K562 (cell line): ENCODE measurements around the gene ST7. TPM values are rescaled to one million over a fixed set of nuclear protein-coding genes. Genes with fewer than 3 reads are reported as not detected.

ENCODE experiments used
- ATAC-seq: fragments of 200-7000 bp; cut with Tn5 transposase; 3 replicates; pipeline ENCODE4 v1.9.1; 2020; ENCODE audit warnings: moderate library complexity
- BruUV-seq: library from RNA; stranded (reverse); fragments of 400-500 nt; replicated peaks from 2 replicates; lab custom pipeline; 2021; lab: Mats Ljungman, UMichigan
- CTCF ChIA-PET: fragments of 300-600 bp; formaldehyde crosslinking; extraction: SDS; loops from one replicate; lab custom pipeline; 2021; ENCODE audit warnings: low intra/inter-chr PET ratio; lab: Yijun Ruan, JAX
- POLR2A ChIA-PET: fragments of 300-600, 350-650 bp; sonication (Branson Sonifier 250); formaldehyde crosslinking; extraction: SDS; loops from one replicate; lab custom pipeline; 2021; ENCODE audit warnings: antibody characterized with exemption, inconsistent platforms; lab: Yijun Ruan, JAX
- DNase-seq, 4 experiments: peaks; one replicate each; pipeline versions ENCODE4 v3.0.0 to v3.0.0-alpha.2; 2011 to 2018; ENCODE audit warnings: low spot score in 3 of 4, mixed read lengths in 3 of 4; ENCODE audit errors: extremely low read depth in 1 of 4
- FAIRE-seq: peaks from 2 replicates; lab custom pipeline; 2011; peaks lifted over from hg19 to GRCh38; lab: Jason Lieb, UNC
- H2AFZ ChIP-seq: 2 replicates; pipeline ENCODE4 v1.6.0; 2011; ENCODE audit warnings: low read depth, low read length, control low read depth, inconsistent platforms
- H3K27ac ChIP-seq: fragments of 200-600 bp; 3 replicates; pipeline ENCODE4 v1.8.0; 2011; ENCODE audit warnings: low read depth, mild to moderate bottlenecking, control low read depth, inconsistent platforms, low read length, moderate library complexity, mixed read lengths; ENCODE audit errors: extremely low read depth
- H3K27me3 ChIP-seq, 2 experiments: fragments of 300-600 bp in 1 of 2; 2 replicates in 1 of 2; 3 replicates in 1 of 2; pipeline versions ENCODE4 v1.6.0 to v1.8.0; 2011; ENCODE audit warnings: inconsistent platforms in 2 of 2, low read length in 2 of 2, mild to moderate bottlenecking in 1 of 2, mixed read lengths in 1 of 2, moderate library complexity in 1 of 2; ENCODE audit not compliant: control insufficient read depth in 2 of 2, insufficient read depth in 2 of 2
- H3K36me3 ChIP-seq: fragments of 300-600 bp; 3 replicates; pipeline ENCODE4 v1.8.0; 2011; ENCODE audit warnings: mild to moderate bottlenecking, low read length, inconsistent platforms; ENCODE audit not compliant: control insufficient read depth, insufficient read depth
- H3K4me1 ChIP-seq, 2 experiments: fragments of 200-600 bp in 1 of 2; replicated peaks in 1 of 2; 2 replicates in 1 of 2; 3 replicates in 1 of 2; pipeline versions ENCODE4 v1.5.1 to v1.8.0; 2011; ENCODE audit warnings: inconsistent platforms in 2 of 2, low read length in 2 of 2, mild to moderate bottlenecking in 1 of 2, mixed read lengths in 1 of 2, moderate library complexity in 1 of 2; ENCODE audit not compliant: control insufficient read depth in 2 of 2, insufficient read depth in 2 of 2
- H3K4me2 ChIP-seq: 2 replicates; pipeline ENCODE4 v1.6.1; 2011; ENCODE audit warnings: low read length, control low read depth, inconsistent platforms, mixed read lengths; ENCODE audit not compliant: insufficient read depth
- H3K4me3 ChIP-seq: fragments of 200-600 bp; sonication (generic), shearing (Covaris generic); 2 replicates; pipeline ENCODE4 v1.5.1; 2016; ENCODE audit warnings: control low read depth, inconsistent platforms
- H3K79me2 ChIP-seq: fragments of 200-600 bp; 3 replicates; pipeline ENCODE4 v1.8.0; 2011; ENCODE audit warnings: low read length, inconsistent platforms; ENCODE audit not compliant: control insufficient read depth, insufficient read depth
- H3K9ac ChIP-seq, 2 experiments: 2 replicates each; pipeline versions ENCODE4 v1.6.0 to v1.6.1; 2011; ENCODE audit warnings: low read depth in 2 of 2, low read length in 2 of 2, control low read depth in 1 of 2, inconsistent platforms in 1 of 2, mild to moderate bottlenecking in 1 of 2, mixed read lengths in 1 of 2; ENCODE audit not compliant: insufficient read depth in 1 of 2
- H3K9me1 ChIP-seq: one replicate; pipeline ENCODE4 v1.6.0; 2011; ENCODE audit warnings: inconsistent platforms, mild to moderate bottlenecking, low read length, moderate library complexity; ENCODE audit not compliant: control insufficient read depth, insufficient read depth
- H3K9me3 ChIP-seq: replicated peaks from 2 replicates; pipeline ENCODE4 v1.5.1; 2011; ENCODE audit warnings: low read depth, low read length, inconsistent platforms; ENCODE audit not compliant: control insufficient read depth, insufficient read depth
- H4K20me1 ChIP-seq: replicated peaks from 2 replicates; pipeline ENCODE4 v1.6.1; 2011; ENCODE audit warnings: low read length, inconsistent platforms, mixed read lengths; ENCODE audit not compliant: control insufficient read depth, insufficient read depth
- CREB3L1 ChIP-seq: fragments of 450-650 bp; IDR thresholded peaks from 2 replicates; pipeline ENCODE4 v1.6.1; 2014; ENCODE audit warnings: low read depth, mild to moderate bottlenecking, moderate library complexity, borderline replicate concordance
- DLX4 ChIP-seq: fragments of 250-450 bp; sonication (Bioruptor Pico); IDR thresholded peaks from 2 replicates; pipeline ENCODE4 v1.6.1; 2021; ENCODE audit warnings: mild to moderate bottlenecking
- ILF3 ChIP-seq: fragments of 450-650 bp; IDR thresholded peaks from 2 replicates; pipeline ENCODE4 v1.6.1; 2018; ENCODE audit warnings: antibody characterized with exemption, mild to moderate bottlenecking, moderate library complexity, borderline replicate concordance
- KHSRP ChIP-seq: fragments of 450-650 bp; IDR thresholded peaks from 2 replicates; pipeline ENCODE4 v1.6.1; 2017
- MEF2A ChIP-seq: IDR thresholded peaks from 2 replicates; pipeline ENCODE4 v1.6.1; 2011; ENCODE audit warnings: low read depth, mild to moderate bottlenecking, low read length, moderate library complexity; ENCODE audit not compliant: control insufficient read depth
- MLLT1 ChIP-seq, 2 experiments: fragments of 450-650 bp; IDR thresholded peaks; 2 replicates each; pipeline ENCODE4 v1.6.1; 2016
- REST ChIP-seq, 2 experiments: fragments of 450-650 bp; formaldehyde crosslinking in 1 of 2; IDR thresholded peaks; 2 replicates each; pipeline versions ENCODE4 v1.4.0 to v1.6.1; 2014 to 2020; ENCODE audit warnings: mild to moderate bottlenecking in 2 of 2, borderline replicate concordance in 1 of 2, low read depth in 1 of 2
- ZNF584 ChIP-seq: fragments of 200-800 bp; sonication (Bioruptor generic); IDR thresholded peaks from 2 replicates; pipeline ENCODE4 v1.6.1; 2016; ENCODE audit warnings: low read depth, mild to moderate bottlenecking, missing genetic modification characterization, missing compliant biosample characterization
- WGBS: fragments of 100-300 bp; shearing (Covaris generic); methylation state at CpG from one replicate; pipeline ENCODE4 v1.1.6; 2016; ENCODE audit warnings: low coverage, mixed read lengths; ENCODE audit not compliant: insufficient coverage; ENCODE audit errors: missing lambda C conversion rate; 5-methylcytosine and 5-hydroxymethylcytosine counted together
- in situ Hi-C: fragments of 300-500 bp; cut with MboI; formaldehyde crosslinking; loops from 4 replicates; pipeline ENCODE4 v1.15.0; 2018; ENCODE audit warnings: inconsistent platforms, mixed read lengths
- intact Hi-C: fragments of 100-400 bp; cut with micrococcal nuclease; formaldehyde crosslinking; loops from 2 replicates; pipeline ENCODE4 v1.14.2; 2022
- polyA plus RNA-seq, 8 experiments: library from polyadenylated mRNA; depleted of rRNA in 4 of 8; stranded (reverse) in 5 of 8; unstranded in 3 of 8; fragments of >200 nt; fragmentation: Nextera tagmentation in 2 of 8; fragmentation: Illumina TruSeq in 1 of 8; extraction: Ambion mirVana in 2 of 8; extraction: Trizol in 1 of 8; gene quantifications; 2 replicates each; pipeline versions ENCODE4 v1.2.1 to v1.2.3, GENCODE V29; 2011 to 2014; ENCODE audit warnings: inconsistent platforms in 1 of 8, missing spikeins in 1 of 8
- total RNA-seq, 7 experiments: library from RNA; depleted of rRNA in 6 of 7; stranded (reverse); fragments of >200 nt in 6 of 7; fragmentation: Illumina TruSeq in 2 of 7; extraction: Trizol in 2 of 7; gene quantifications; 2 replicates each; pipeline versions ENCODE4 v1.2.1 to v1.2.3, GENCODE V29; 2011 to 2021; ENCODE audit warnings: low replicate concordance in 1 of 7

The ST7 gene
- total and polyA plus RNA-seq, 9 of the 15 experiments (the other 6 are each of a cell fraction or from before 2014, with no cell fraction given), result 23.9 to 56.3 (median 36.9) TPM

GRCh38 chr7:116953372-116953905, at the start of gene ST7 (continued):
- TF ChIP-seq MLLT1 (IDR thresholded peaks at IDR 0.05), result peak in 1 of 2 experiments; percentile 12; a peak in 1 of 4 replicates

GRCh38 chr7:116906391-116906790, 46.9 kb upstream of the ST7 start:
- no TSS peak for BruUV-seq
- Histone ChIP-seq H3K4me3 (no peak overlapping the region), H3K27me3 (no peaks in the 10 kb centered on the region), H4K20me1 (no peaks in the 10 kb centered on the region), H3K4me1 (no peaks in the 10 kb centered on the region; a peak in 1 of 5 replicates), H3K9ac (no peak overlapping the region), H3K9me3 (no peaks in the 10 kb centered on the region), H3K79me2 (no peaks in the 10 kb centered on the region), H3K9me1 (no peaks in the 10 kb centered on the region), H3K4me2 (no peak overlapping the region), H3K36me3 (peaks cover 73% of the 10 kb centered on the region), H3K27ac (no peak overlapping the region), H2AFZ (no peak overlapping the region)
- in situ Hi-C loops (no loop called here), intact Hi-C loops (no loop called here)
- DNase-seq (no peak), ATAC-seq (no peak), FAIRE-seq (no peak)
- WGBS, result 96% methylated on average over 1 of the region's 1 CpG
- POLR2A ChIA-PET, result no interaction called here
- CTCF ChIA-PET, result no interaction called here
- TF ChIP-seq MEF2A (no peak), ILF3 (no peak), REST (IDR thresholded peaks at IDR 0.05; ENCODE audit: borderline replicate concordance) (no peak), REST (CRISPR knock-in tag; IDR thresholded peaks at IDR 0.05; ENCODE audit: low read depth) (no peak), DLX4 (CRISPR knock-in tag) (no peak), KHSRP (no peak), ZNF584 (CRISPR knock-in tag) (no peak), CREB3L1 (no peak)
